T-cell (primary cell): ENCODE measurements around the gene LACTB. TPM values are rescaled to one million over a fixed set of nuclear protein-coding genes. Genes with fewer than 3 reads are reported as not detected.

ENCODE experiments used
- ATAC-seq, 4 experiments: fragments of 200-7000 bp in 3 of 4; fragments of 150-1000 bp in 1 of 4; cut with Tn5 transposase; replicated peaks in 1 of 4; 1 replicate in 3 of 4; 2 replicates in 1 of 4; pipeline ENCODE4 v1.10.0; 2021; ENCODE audit warnings: moderate library complexity in 3 of 4, mild to moderate bottlenecking in 2 of 4, moderate number of reproducible peaks in 1 of 4
- CTCF ChIA-PET, 2 donors: fragments of 300-600 bp; sonication (Branson Sonifier 250); formaldehyde crosslinking; loops; one replicate each; lab custom pipeline; 2022; ENCODE audit warnings: antibody characterized with exemption in 2 of 2; lab: Charles Lee
- POLR2A ChIA-PET, 2 donors: fragments of 300-600 bp; sonication (Branson Sonifier 250); formaldehyde crosslinking; loops; one replicate each; lab custom pipeline; 2022; ENCODE audit warnings: antibody characterized with exemption in 2 of 2; lab: Charles Lee
- DNase-seq, 35 experiments: peaks; one replicate each; pipeline versions ENCODE4 v3.0.0 to v3.0.0-alpha.2; 2013 to 2023
- H3K27ac ChIP-seq: one replicate; pipeline ENCODE4 v1.5.1; 2013; ENCODE audit warnings: low read length
- H3K27me3 ChIP-seq, 2 experiments: replicated peaks in 1 of 2; 1 replicate in 1 of 2; 2 replicates in 1 of 2; pipeline versions ENCODE4 v1.6.1 to v1.7.0; 2013; ENCODE audit warnings: low read length in 1 of 2, mixed read lengths in 1 of 2; ENCODE audit not compliant: control insufficient read depth in 2 of 2, insufficient read depth in 2 of 2; ENCODE audit errors: extremely low read depth in 1 of 2
- H3K36me3 ChIP-seq, 2 donors: 1 replicate in 1 of 2; 2 replicates in 1 of 2; pipeline versions ENCODE4 v1.6.1 to v1.7.0; 2013; ENCODE audit warnings: low read length in 1 of 2; ENCODE audit not compliant: control insufficient read depth in 2 of 2, insufficient read depth in 1 of 2; ENCODE audit errors: extremely low read depth in 1 of 2
- H3K4me1 ChIP-seq, 2 experiments: 1 replicate in 1 of 2; 2 replicates in 1 of 2; pipeline versions ENCODE4 v1.6.1 to v1.7.0; 2013; ENCODE audit warnings: low read length in 2 of 2, mixed read lengths in 1 of 2; ENCODE audit not compliant: insufficient read depth in 2 of 2, control insufficient read depth in 1 of 2; ENCODE audit errors: extremely low read depth in 1 of 2
- H3K4me3 ChIP-seq, 2 donors: 1 replicate in 1 of 2; 2 replicates in 1 of 2; pipeline versions ENCODE4 v1.5.1 to v1.7.0; 2013; ENCODE audit warnings: mild to moderate bottlenecking in 2 of 2, low read length in 1 of 2, moderate library complexity in 1 of 2; ENCODE audit not compliant: control insufficient read depth in 1 of 2; ENCODE audit errors: extremely low read depth in 1 of 2
- H3K9me3 ChIP-seq: 2 replicates; pipeline ENCODE4 v1.7.0; 2013
- H3K27ac Mint-ChIP-seq, 2 donors: one replicate each; pipeline ENCODE4 v1.8.0; 2020 to 2021; ENCODE audit warnings: mild to moderate bottlenecking in 2 of 2, mixed read lengths in 2 of 2
- H3K27me3 Mint-ChIP-seq, 2 donors: one replicate each; pipeline ENCODE4 v1.8.0; 2021 to 2022; ENCODE audit warnings: mixed read lengths in 2 of 2
- H3K36me3 Mint-ChIP-seq: one replicate; pipeline ENCODE4 v1.8.0; 2021; ENCODE audit warnings: mixed read lengths
- H3K4me1 Mint-ChIP-seq, 3 donors: one replicate each; pipeline ENCODE4 v1.8.0; 2020 to 2022; ENCODE audit warnings: mixed read lengths in 3 of 3, mild to moderate bottlenecking in 1 of 3
- H3K4me3 Mint-ChIP-seq, 3 donors: one replicate each; pipeline ENCODE4 v1.8.0; 2020 to 2022; ENCODE audit warnings: mild to moderate bottlenecking in 3 of 3, mixed read lengths in 3 of 3, moderate library complexity in 3 of 3
- H3K9me3 Mint-ChIP-seq, 3 donors: one replicate each; pipeline ENCODE4 v1.8.0; 2020 to 2022; ENCODE audit warnings: mixed read lengths in 3 of 3
- WGBS: methylation state at CpG from one replicate; pipeline ENCODE4 v1.1.5; 2013; ENCODE audit warnings: missing lambda C conversion rate; ENCODE audit not compliant: insufficient coverage; 5-methylcytosine and 5-hydroxymethylcytosine counted together
- total RNA-seq, 35 experiments: library from RNA in 6 of 35; stranded (reverse) in 6 of 35; fragments of 120-200 nt in 1 of 35; gene quantifications; one replicate each; pipeline versions ENCODE4 v1.2.1 to v1.2.4 and lab custom pipeline; 2013 to 2026

The LACTB gene
- total RNA-seq, 5 donors from 2014 or later (not counting 1 experiment from before 2014, with no cell fraction given), result 10.9 to 14.9 (median 12.2) TPM

DNA sequence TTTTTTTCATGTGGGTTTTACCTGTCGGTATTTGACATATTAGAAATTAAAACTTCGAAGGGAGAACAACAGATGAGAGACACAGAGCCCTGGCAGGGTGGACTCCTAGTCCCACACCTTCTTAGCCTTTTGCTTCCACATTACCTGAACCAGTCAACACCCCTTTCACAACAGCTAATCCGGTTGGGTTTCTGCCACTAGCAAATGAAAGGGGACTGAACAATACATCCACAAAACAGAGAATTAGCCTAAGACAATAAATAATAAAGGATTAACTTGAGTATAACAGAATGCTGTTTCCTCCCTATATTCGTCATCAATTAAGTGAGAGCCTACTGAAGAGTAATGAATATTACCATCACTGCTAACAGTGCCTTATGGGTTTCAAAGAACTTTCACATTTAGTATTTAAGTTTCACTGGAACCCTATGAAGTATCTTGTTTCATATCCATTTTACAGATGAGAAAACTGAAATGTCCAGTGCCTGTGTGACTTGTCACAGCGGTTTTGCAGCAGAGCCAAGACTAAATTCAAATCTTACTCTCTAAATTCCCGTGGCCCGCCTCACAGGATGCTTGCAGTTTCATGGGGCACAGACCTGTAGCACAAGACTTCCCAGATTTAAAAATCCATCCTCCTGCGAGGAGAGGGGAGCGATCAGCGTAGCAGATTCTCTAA lies 66.7 kb downstream of the LACTB start:
- H3K27me3 Mint-ChIP-seq, result no peaks in the 10 kb centered on the region
- no peak overlapping the region for H3K27ac ChIP-seq

DNA sequence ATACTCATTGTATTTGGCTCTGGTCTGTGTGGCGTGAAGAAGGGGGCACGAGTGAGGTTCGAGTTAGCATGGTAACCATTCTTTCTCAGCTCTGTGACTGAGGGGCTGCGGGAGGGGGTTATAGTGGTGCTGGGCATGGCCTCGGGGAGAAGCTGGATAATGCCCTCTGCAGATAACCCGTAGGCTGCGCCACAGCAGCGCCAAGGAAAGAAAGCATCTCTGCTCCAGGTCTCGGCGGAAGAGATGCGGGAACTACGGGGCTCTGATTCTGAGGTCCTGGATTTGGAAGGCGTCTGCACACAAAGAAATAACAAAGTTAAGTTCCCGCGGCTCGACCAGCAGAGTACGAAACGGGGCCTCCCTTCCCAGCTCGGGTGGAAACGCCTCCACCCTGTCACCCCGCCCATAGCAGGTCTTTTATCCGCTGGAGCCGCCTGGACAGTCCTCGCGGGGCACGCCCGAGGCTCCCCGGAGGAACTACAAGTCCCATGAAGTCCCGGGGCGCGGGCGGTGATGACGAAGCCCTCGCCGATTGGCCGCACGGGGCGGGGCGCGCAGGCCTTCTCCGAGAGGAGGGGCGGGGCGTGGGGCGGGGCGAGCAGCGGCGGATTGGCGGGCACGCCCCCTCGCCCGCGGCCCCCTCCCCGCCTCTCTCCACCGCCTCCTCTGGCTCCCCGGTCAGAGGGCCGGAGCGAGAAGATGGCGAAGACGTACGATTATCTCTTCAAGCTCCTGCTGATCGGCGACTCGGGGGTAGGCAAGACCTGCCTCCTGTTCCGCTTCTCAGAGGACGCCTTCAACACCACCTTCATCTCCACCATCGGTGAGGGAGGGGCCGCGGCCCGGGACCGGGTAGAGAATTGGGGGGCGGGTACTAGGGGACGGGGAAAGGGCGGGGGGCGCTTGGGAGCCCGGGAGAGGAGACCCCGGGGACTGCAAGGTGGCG lies 67.5 kb downstream of the LACTB start, which contains the start of gene RAB8B:
TSS of gene RAB8B (plus strand) at position 681 of the 946 bp plus-strand sequence. CDS start at position 700, 19 bp downstream.
- Histone ChIP-seq H3K4me3 (peak within 1 kb of the TSS; percentile 88 to 93), H3K27ac (peak within 1 kb of the TSS; percentile 95), H3K27me3 (no peaks in the 10 kb centered on the region), H3K4me1 (peaks cover 29 to 31% of the 10 kb centered on the region in 2 experiments), H3K36me3 (no peaks in the 10 kb centered on the region), H3K9me3 (no peaks in the 10 kb centered on the region)
- Mint-ChIP-seq H3K4me1 (peaks cover 47 to 53% (median 50%) of the 10 kb centered on the region in 3 donors), H3K27me3 (no peaks in the 10 kb centered on the region), H3K9me3 (no peaks in the 10 kb centered on the region), H3K36me3 (no peaks in the 10 kb centered on the region), H3K4me3 (peak within 1 kb of the TSS; percentile 92 to 97 (median 92)), H3K27ac (peak within 1 kb of the TSS; percentile 93 to 95)
- CTCF ChIA-PET, result interaction anchor here in 1 of 2 donors (0.5 kb wide), 1 partner anchor 92 kb away, joined by 6 read pairs; no protein-coding TSS in a partner anchor
- WGBS, result 1% methylated on average over 48 of the region's 77 CpGs
- POLR2A ChIA-PET, result interaction anchor here (0.7 kb wide), 2 partner anchors 43 to 77 kb away, joined by 3 to 5 read pairs; no protein-coding TSS in a partner anchor
- peak; percentile 89 to 99 (median 95) for DNase-seq
- ATAC-seq, result peak; percentile 75 to 87 (median 82)

More for the DNA sequence above, 66.7 kb downstream of the LACTB start:
- H3K36me3 Mint-ChIP-seq, result no peaks in the 10 kb centered on the region
- DNase-seq (no peak), ATAC-seq (no peak)
- no peaks in the 10 kb centered on the region for H3K9me3 ChIP-seq
- ChIA-PET CTCF (interaction anchor here (0.5 to 0.6 kb wide), 2 partner anchors 70 to 93 kb away, joined by 6 to 10 read pairs; no protein-coding TSS in a partner anchor), POLR2A (interaction anchor here (0.6 to 0.7 kb wide), 3 partner anchors 9 to 233 kb away, joined by 3 to 7 read pairs (median 6); no protein-coding TSS in a partner anchor)
- peak overlapping the region; percentile 93 to 95 for H3K27ac Mint-ChIP-seq
- H3K4me3 ChIP-seq, result peak overlapping the region; percentile 88 to 93
- H3K4me1 Mint-ChIP-seq, result peaks cover 40 to 46% (median 41%) of the 10 kb centered on the region in 3 donors
- H3K27me3 ChIP-seq, result no peaks in the 10 kb centered on the region
- peaks cover 24 to 28% of the 10 kb centered on the region in 2 experiments for H3K4me1 ChIP-seq
- peak overlapping the region; percentile 92 to 97 (median 92) for H3K4me3 Mint-ChIP-seq
- 13% methylated on average over 3 of the region's 10 CpGs for WGBS
- no peaks in the 10 kb centered on the region for H3K36me3 ChIP-seq
- H3K9me3 Mint-ChIP-seq, result no peaks in the 10 kb centered on the region

DNA sequence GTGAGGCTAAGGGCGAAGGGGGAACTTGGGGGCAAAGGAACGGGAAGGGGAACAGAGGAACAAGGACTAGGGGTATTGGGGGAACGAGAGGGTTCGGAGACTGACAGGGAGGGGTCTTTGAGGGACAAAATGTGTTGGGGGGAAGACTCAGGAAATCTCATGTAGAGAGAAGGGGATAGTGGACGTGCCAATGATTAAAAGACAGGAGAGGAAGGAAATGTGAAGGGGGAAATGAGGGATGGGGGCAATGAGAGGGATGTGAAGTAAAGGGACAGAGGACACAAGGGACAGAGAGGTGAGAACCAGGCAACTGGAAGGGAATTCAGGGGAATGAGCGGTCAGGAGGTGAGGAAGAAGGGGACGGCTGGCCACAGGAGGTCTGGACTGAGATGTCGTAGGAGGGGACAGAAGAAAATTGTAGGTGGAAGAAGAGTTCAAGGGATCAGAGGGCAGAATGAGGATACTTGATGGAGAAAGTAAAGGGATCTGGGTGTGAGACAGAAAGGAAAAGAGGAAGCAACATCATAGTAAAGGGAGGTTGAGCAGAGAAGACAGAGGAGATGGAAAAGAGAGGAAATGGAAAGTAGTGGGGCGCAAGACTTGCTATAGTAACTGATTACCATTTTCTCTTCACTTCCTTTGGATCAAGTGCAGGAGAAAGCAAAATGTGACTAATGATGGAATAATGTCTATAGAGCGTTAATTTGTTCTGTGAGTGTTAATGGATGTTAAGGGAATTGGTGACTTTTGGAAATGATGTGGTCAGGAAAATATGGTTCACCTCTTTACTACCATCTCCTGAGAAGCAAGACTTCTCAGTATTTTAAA lies 68.5 kb downstream of the LACTB start:
- no peaks in the 10 kb centered on the region for H3K36me3 Mint-ChIP-seq
- Histone ChIP-seq H3K27me3 (no peaks in the 10 kb centered on the region), H3K4me3 (peak overlapping the region; percentile 88 to 93), H3K36me3 (no peaks in the 10 kb centered on the region), H3K9me3 (no peaks in the 10 kb centered on the region), H3K27ac (peak overlapping the region; percentile 95), H3K4me1 (peaks cover 35 to 41% of the 10 kb centered on the region in 2 experiments)
- CTCF ChIA-PET, result interaction anchor here in 1 of 2 donors (1.6 kb wide), 1 partner anchor 28 kb away, joined by 5 read pairs; no protein-coding TSS in a partner anchor
- peak overlapping the region; percentile 92 to 97 (median 92) for H3K4me3 Mint-ChIP-seq
- peak overlapping the region; percentile 87 to 91 for H3K27ac Mint-ChIP-seq
- no peaks in the 10 kb centered on the region for H3K9me3 Mint-ChIP-seq
- DNase-seq, result peak in 1 of 35 experiments; percentile 46
- H3K4me1 Mint-ChIP-seq, result peaks cover 56 to 61% (median 58%) of the 10 kb centered on the region in 3 donors
- ATAC-seq, result no peak
- H3K27me3 Mint-ChIP-seq, result no peaks in the 10 kb centered on the region
- POLR2A ChIA-PET, result interaction anchor here (0.6 to 5.1 kb wide), 5 partner anchors 10 to 76 kb away, joined by 3 to 42 read pairs (median 6); partner anchors contain the start of gene RPS27L (in 2 of the 2)
- 0% methylated on average over 7 of the region's 10 CpGs for WGBS

DNA sequence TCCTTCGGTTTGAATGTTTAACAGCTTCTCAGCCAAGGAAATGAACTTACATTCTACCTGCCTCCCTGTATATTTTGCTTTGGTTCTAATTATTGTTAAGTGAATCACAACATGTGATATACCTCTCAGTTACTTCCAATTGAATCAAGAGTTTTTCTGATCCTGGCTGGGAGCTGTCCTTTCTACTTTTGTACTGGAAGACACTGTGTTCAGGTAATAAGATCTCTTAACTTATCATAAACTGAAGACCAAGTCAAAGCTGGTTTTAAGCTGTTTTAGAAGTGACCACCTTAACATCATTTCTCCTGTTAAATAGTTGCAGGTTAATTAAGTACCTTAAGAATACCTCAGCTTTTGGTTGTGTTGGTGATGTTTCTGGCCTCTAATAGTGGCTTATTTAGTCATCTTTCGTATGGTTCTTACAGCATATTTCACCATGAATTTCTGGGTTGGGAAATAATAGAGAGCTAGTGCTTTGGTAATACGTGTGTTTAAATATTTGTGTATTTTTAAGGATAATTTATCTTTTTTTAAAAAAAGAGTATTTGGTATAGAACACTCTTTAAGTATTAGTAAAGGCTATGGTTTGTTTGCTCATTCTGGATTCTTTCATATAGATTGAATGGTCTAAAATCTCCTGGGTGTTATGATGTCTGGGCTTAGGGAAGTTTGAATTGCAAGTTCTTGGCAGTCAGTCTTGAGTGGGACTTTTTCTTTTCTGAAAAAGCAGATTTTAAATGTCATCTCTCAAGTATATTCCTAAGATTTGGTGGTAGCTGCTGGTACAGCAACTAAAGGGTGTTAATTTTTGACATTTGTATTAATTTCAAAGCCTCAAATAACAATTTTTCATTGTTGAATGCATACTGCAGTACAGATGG lies 69.3 kb downstream of the LACTB start:
- peak overlapping the region; percentile 95 to 97 for H3K27ac Mint-ChIP-seq
- Histone ChIP-seq H3K27ac (peak overlapping the region; percentile 95), H3K36me3 (no peaks in the 10 kb centered on the region), H3K4me3 (peak overlapping the region; percentile 88 to 93), H3K27me3 (no peaks in the 10 kb centered on the region), H3K9me3 (no peaks in the 10 kb centered on the region), H3K4me1 (peaks cover 44 to 50% of the 10 kb centered on the region in 2 experiments)
- ATAC-seq (no peak), DNase-seq (peak in 1 of 35 experiments; percentile 23)
- H3K27me3 Mint-ChIP-seq, result no peaks in the 10 kb centered on the region
- ChIA-PET CTCF (interaction anchor here (0.6 to 3.9 kb wide), 8 partner anchors 13 to 696 kb away, joined by 3 to 24 read pairs (median 4); no protein-coding TSS in a partner anchor), POLR2A (interaction anchor here (0.6 to 5.1 kb wide), 15 partner anchors 9 to 1939 kb away, joined by 3 to 42 read pairs (median 6); partner anchors contain the start of gene RPS27L (in 2 of the 2))
- H3K36me3 Mint-ChIP-seq, result no peaks in the 10 kb centered on the region
- WGBS, result no CpG with 5 or more reads among the region's 3 CpGs
- H3K9me3 Mint-ChIP-seq, result no peaks in the 10 kb centered on the region
- H3K4me1 Mint-ChIP-seq, result peaks cover 65 to 70% (median 67%) of the 10 kb centered on the region in 3 donors
- peak overlapping the region; percentile 92 to 97 (median 92) for H3K4me3 Mint-ChIP-seq
